Jurkat, Clone E6-1 (cell line): ENCODE measurements around the gene EPHA1.
A peak's percentile ranks its signal among the peaks of the same experiment; 100 is the strongest.
"Not testable (repeated sequence)": the region's sequence is repeated elsewhere in the genome, so short reads cannot be mapped to it uniquely, and the experiment has no call there.

Experiments used
- DNase-seq: peaks from one replicate; pipeline ENCODE4 v3.0.0-alpha.2; 2011; ENCODE audit warnings: low read depth, low spot score
- H3K4me3 ChIP-seq: 2 replicates; pipeline ENCODE4 v1.5.1; 2011; ENCODE audit warnings: mild to moderate bottlenecking, low read length, control low read depth, moderate library complexity

The EPHA1 gene

GRCh38 chr7:143392875-143393266 lies 15.8 kb downstream of the EPHA1 start:
- H3K4me3 ChIP-seq: no peak overlapping the region
- no peak for DNase-seq

- not testable (repeated sequence) for H3K4me3 ChIP-seq, DNase-seq
These were observed 16.2 kb downstream of the EPHA1 start for GRCh38 chr7:143392427-143392826.

- DNase-seq: no peak
- H3K4me3 ChIP-seq: no peak overlapping the region
These were observed 16.9 kb downstream of the EPHA1 start for GRCh38 chr7:143391462-143392404.

GRCh38 chr7:143390773-143391317 lies 17.8 kb downstream of the EPHA1 start:
- no peak for DNase-seq

GRCh38 chr7:143390104-143390772 lies 18.4 kb downstream of the EPHA1 start:
- DNase-seq: no peak
- H3K4me3 ChIP-seq: no peak overlapping the region

More at GRCh38 chr7:143390773-143391317, 17.8 kb downstream of the EPHA1 start:
- H3K4me3 ChIP-seq: no peak overlapping the region

GRCh38 chr7:143389316-143390103 lies 19.1 kb downstream of the EPHA1 start:
- no peak for DNase-seq
- no peak overlapping the region for H3K4me3 ChIP-seq

- no peak overlapping the region for H3K4me3 ChIP-seq
- no peak for DNase-seq
These were observed 20.1 kb downstream of the EPHA1 start for GRCh38 chr7:143388491-143389101.

- H3K4me3 ChIP-seq: no peak overlapping the region
- DNase-seq: no peak
These were observed 20.6 kb downstream of the EPHA1 start for GRCh38 chr7:143388051-143388450.

GRCh38 chr7:143387156-143387975 lies 21.3 kb downstream of the EPHA1 start:
- no peak overlapping the region for H3K4me3 ChIP-seq
- no peak for DNase-seq

- H3K4me3 ChIP-seq: peak overlapping the region; percentile 2
- DNase-seq: peak; percentile 42
These were observed 22.5 kb downstream of the EPHA1 start for GRCh38 chr7:143385891-143386781.

- no peak overlapping the region for H3K4me3 ChIP-seq
- DNase-seq: no peak
These were observed 23.7 kb downstream of the EPHA1 start for GRCh38 chr7:143384661-143385631.

GRCh38 chr7:143384148-143384547 lies 24.5 kb downstream of the EPHA1 start:
- no peak overlapping the region for H3K4me3 ChIP-seq
- no peak for DNase-seq

GRCh38 chr7:143383642-143383957 lies 25.1 kb downstream of the EPHA1 start:
- DNase-seq: no peak
- no peak overlapping the region for H3K4me3 ChIP-seq

- no peak overlapping the region for H3K4me3 ChIP-seq
- no peak for DNase-seq
These were observed 25.6 kb downstream of the EPHA1 start for GRCh38 chr7:143382791-143383641.

- DNase-seq: no peak
- no peak overlapping the region; the same call in 1 of the 2 replicates for H3K4me3 ChIP-seq
These were observed 26.4 kb downstream of the EPHA1 start for GRCh38 chr7:143382126-143382790.
